ENCODE measurements around the gene TMEM50A. TPM values are rescaled to one million over a fixed set of nuclear protein-coding genes. Genes with fewer than 3 reads are reported as not detected.
"Not testable (repeated sequence)": the region's sequence is repeated elsewhere in the genome, so short reads cannot be mapped to it uniquely, and the experiment has no call there.

TMEM50A gene
- total RNA-seq = 61.0 and 63.5 TPM in 2 replicates

GRCh38 chr1:25338188-25338981, at the start of gene TMEM50A:
TMEM50A (plus strand) TSS chr1:25338334; CDS start chr1:25340487, 2,153 bp downstream.
- peak; percentile 89 for DNase-seq
- peaks cover 49% of the 10 kb centered on the region for H3K4me1 Mint-ChIP-seq
- peak within 1 kb of the TSS; percentile 94 for H3K27ac Mint-ChIP-seq
- intact Hi-C loops (cut with micrococcal nuclease) = loop anchor here (2.0 kb wide), 3 partner anchors 92 to 480 kb away; partner anchors contain the start of genes MACO1, MTFR1L and RSRP1
- ATAC-seq (ENCODE audit: low read depth) = peak; percentile 79
- no peaks in the 10 kb centered on the region for H3K27me3 Mint-ChIP-seq
- CTCF ChIA-PET = no interaction called here
- H3K36me3 Mint-ChIP-seq (ENCODE audit: low read depth) = peaks cover 29% of the 10 kb centered on the region
- peak within 1 kb of the TSS; percentile 95 for H3K4me3 Mint-ChIP-seq
- TF ChIP-seq CTCF (IDR thresholded peaks at IDR 0.05) = no peak
- H3K9me3 Mint-ChIP-seq = no peaks in the 10 kb centered on the region
- POLR2A ChIA-PET = interaction anchor here (0.6 to 2.6 kb wide), 7 partner anchors 10 to 1994 kb away, joined by 3 to 11 read pairs (median 5); partner anchors contain the start of genes HNRNPR, RSRP1 and SYF2

- H3K9me3 Mint-ChIP-seq; H3K27me3 Mint-ChIP-seq; H3K27ac Mint-ChIP-seq; POLR2A ChIA-PET; H3K36me3 Mint-ChIP-seq (ENCODE audit: low read depth); H3K4me3 Mint-ChIP-seq; CTCF ChIA-PET; H3K4me1 Mint-ChIP-seq; ATAC-seq (ENCODE audit: low read depth); DNase-seq; intact Hi-C loops (cut with micrococcal nuclease): not testable (repeated sequence)
Observed at GRCh38 chr1:25288573-25289101, 49.5 kb upstream of the TMEM50A start.

- H3K4me1 Mint-ChIP-seq; H3K9me3 Mint-ChIP-seq; CTCF ChIA-PET; H3K27me3 Mint-ChIP-seq; intact Hi-C loops (cut with micrococcal nuclease); H3K4me3 Mint-ChIP-seq; H3K36me3 Mint-ChIP-seq (ENCODE audit: low read depth); DNase-seq; H3K27ac Mint-ChIP-seq; POLR2A ChIA-PET: not testable (repeated sequence)
- peak; percentile 33 for ATAC-seq (ENCODE audit: low read depth)
Observed at GRCh38 chr1:25290043-25290442, 48.1 kb upstream of the TMEM50A start.

- H3K36me3 Mint-ChIP-seq (ENCODE audit: low read depth); intact Hi-C loops (cut with micrococcal nuclease); POLR2A ChIA-PET; ATAC-seq (ENCODE audit: low read depth); DNase-seq; H3K9me3 Mint-ChIP-seq; H3K4me3 Mint-ChIP-seq; H3K27ac Mint-ChIP-seq; H3K4me1 Mint-ChIP-seq; H3K27me3 Mint-ChIP-seq: not testable (repeated sequence)
- CTCF ChIA-PET = interaction anchor here (0.7 kb wide), 1 partner anchor 605 kb away, joined by 3 read pairs; no protein-coding TSS in a partner anchor
Observed at GRCh38 chr1:25293426-25293825, 44.7 kb upstream of the TMEM50A start.

- H3K36me3 Mint-ChIP-seq (ENCODE audit: low read depth); H3K4me1 Mint-ChIP-seq; DNase-seq; CTCF ChIA-PET; intact Hi-C loops (cut with micrococcal nuclease); H3K27me3 Mint-ChIP-seq; H3K27ac Mint-ChIP-seq; H3K9me3 Mint-ChIP-seq; H3K4me3 Mint-ChIP-seq; POLR2A ChIA-PET: not testable (repeated sequence)
- peak; percentile 60 for ATAC-seq (ENCODE audit: low read depth)
Observed at GRCh38 chr1:25294889-25295826, 43.0 kb upstream of the TMEM50A start.

GRCh38 chr1:25296501-25296900, 41.6 kb upstream of the TMEM50A start:
- H3K27me3 Mint-ChIP-seq; H3K9me3 Mint-ChIP-seq; intact Hi-C loops (cut with micrococcal nuclease); POLR2A ChIA-PET; ATAC-seq (ENCODE audit: low read depth); CTCF ChIA-PET; H3K4me3 Mint-ChIP-seq; H3K27ac Mint-ChIP-seq; DNase-seq; H3K4me1 Mint-ChIP-seq; H3K36me3 Mint-ChIP-seq (ENCODE audit: low read depth): not testable (repeated sequence)

- H3K9me3 Mint-ChIP-seq; ATAC-seq (ENCODE audit: low read depth); H3K27me3 Mint-ChIP-seq; intact Hi-C loops (cut with micrococcal nuclease); DNase-seq; H3K27ac Mint-ChIP-seq; POLR2A ChIA-PET; CTCF ChIA-PET; H3K4me1 Mint-ChIP-seq; H3K4me3 Mint-ChIP-seq: not testable (repeated sequence)
- peaks cover 18% of the 10 kb centered on the region for H3K36me3 Mint-ChIP-seq (ENCODE audit: low read depth)
Observed at GRCh38 chr1:25300729-25301128, 37.4 kb upstream of the TMEM50A start.

- POLR2A ChIA-PET; ATAC-seq (ENCODE audit: low read depth): not testable (repeated sequence)
Observed at GRCh38 chr1:25302330-25302729, 35.8 kb upstream of the TMEM50A start.

GRCh38 chr1:25304936-25305335, 33.2 kb upstream of the TMEM50A start:
- H3K36me3 Mint-ChIP-seq (ENCODE audit: low read depth) = peaks cover 34% of the 10 kb centered on the region
- H3K4me1 Mint-ChIP-seq; ATAC-seq (ENCODE audit: low read depth); H3K27me3 Mint-ChIP-seq; H3K4me3 Mint-ChIP-seq; POLR2A ChIA-PET; intact Hi-C loops (cut with micrococcal nuclease); DNase-seq; H3K27ac Mint-ChIP-seq; CTCF ChIA-PET; H3K9me3 Mint-ChIP-seq: not testable (repeated sequence)

More at GRCh38 chr1:25302330-25302729, 35.8 kb upstream of the TMEM50A start:
- H3K9me3 Mint-ChIP-seq; H3K4me3 Mint-ChIP-seq; H3K27me3 Mint-ChIP-seq; DNase-seq; intact Hi-C loops (cut with micrococcal nuclease); H3K4me1 Mint-ChIP-seq; H3K27ac Mint-ChIP-seq; CTCF ChIA-PET: not testable (repeated sequence)
- peaks cover 28% of the 10 kb centered on the region for H3K36me3 Mint-ChIP-seq (ENCODE audit: low read depth)

- H3K4me3 Mint-ChIP-seq; POLR2A ChIA-PET; DNase-seq; ATAC-seq (ENCODE audit: low read depth); CTCF ChIA-PET; H3K4me1 Mint-ChIP-seq; intact Hi-C loops (cut with micrococcal nuclease); H3K27ac Mint-ChIP-seq; H3K9me3 Mint-ChIP-seq; H3K27me3 Mint-ChIP-seq: not testable (repeated sequence)
- H3K36me3 Mint-ChIP-seq (ENCODE audit: low read depth) = peaks cover 34% of the 10 kb centered on the region
Observed at GRCh38 chr1:25308168-25308567, 30.0 kb upstream of the TMEM50A start.
